ENCODE results near the gene MYH6. TPM values are rescaled to one million over a fixed set of nuclear protein-coding genes. Genes with fewer than 3 reads are reported as not detected.

The MYH6 gene
- total and polyA plus RNA-seq, 8 donors, result 0.03 to 1.5 (median 0.05) TPM; not detected in 3

GRCh38 chr14:23434488-23435222, 26.6 kb upstream of the MYH6 start:
- ATAC-seq (no peak), DNase-seq (peak in 1 of 4 donors; percentile 13)
- Histone ChIP-seq H3K27me3 (no peaks in the 10 kb centered on the region), H3K4me1 (no peaks in the 10 kb centered on the region), H3K27ac (no peak overlapping the region), H3K9me3 (no peaks in the 10 kb centered on the region), H3K36me3 (no peaks in the 10 kb centered on the region), H3K4me3 (no peak overlapping the region)
- no peak for TF ChIP-seq CTCF (IDR thresholded peaks at IDR 0.05)
- intact Hi-C loops (cut with DNase I), result no loop called here

GRCh38 chr14:23433457-23433856, 25.4 kb upstream of the MYH6 start:
- Histone ChIP-seq H3K9me3 (no peaks in the 10 kb centered on the region), H3K27ac (no peak overlapping the region), H3K4me3 (no peak overlapping the region), H3K27me3 (peaks cover 0 to 11% of the 10 kb centered on the region in 2 donors), H3K36me3 (no peaks in the 10 kb centered on the region), H3K4me1 (no peaks in the 10 kb centered on the region)
- TF ChIP-seq CTCF (IDR thresholded peaks at IDR 0.05), result no peak
- intact Hi-C loops (cut with DNase I), result no loop called here
- DNase-seq (peak in 1 of 4 donors; percentile 7), ATAC-seq (no peak)

DNA sequence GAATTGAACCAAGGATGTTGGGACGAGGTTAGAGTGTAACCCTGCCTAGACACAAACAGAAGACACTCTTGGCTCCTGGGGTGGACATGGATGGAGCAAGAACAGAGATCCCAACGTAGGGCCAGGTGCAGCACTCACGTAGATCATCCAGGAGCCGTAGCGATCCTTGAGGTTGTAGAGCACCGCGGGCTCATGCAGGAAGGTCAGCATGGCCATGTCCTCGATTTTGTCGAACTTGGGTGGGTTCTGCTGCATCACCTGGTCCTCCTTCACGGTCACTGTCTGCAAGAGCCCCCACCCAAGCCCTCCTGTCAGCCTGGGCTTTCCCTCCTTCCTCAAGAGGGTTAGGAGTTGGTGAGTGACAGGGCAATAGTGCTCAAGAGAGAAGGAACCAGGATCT, 24.9 kb upstream of the MYH6 start:
- H3K9me3 ChIP-seq, result no peaks in the 10 kb centered on the region

DNA sequence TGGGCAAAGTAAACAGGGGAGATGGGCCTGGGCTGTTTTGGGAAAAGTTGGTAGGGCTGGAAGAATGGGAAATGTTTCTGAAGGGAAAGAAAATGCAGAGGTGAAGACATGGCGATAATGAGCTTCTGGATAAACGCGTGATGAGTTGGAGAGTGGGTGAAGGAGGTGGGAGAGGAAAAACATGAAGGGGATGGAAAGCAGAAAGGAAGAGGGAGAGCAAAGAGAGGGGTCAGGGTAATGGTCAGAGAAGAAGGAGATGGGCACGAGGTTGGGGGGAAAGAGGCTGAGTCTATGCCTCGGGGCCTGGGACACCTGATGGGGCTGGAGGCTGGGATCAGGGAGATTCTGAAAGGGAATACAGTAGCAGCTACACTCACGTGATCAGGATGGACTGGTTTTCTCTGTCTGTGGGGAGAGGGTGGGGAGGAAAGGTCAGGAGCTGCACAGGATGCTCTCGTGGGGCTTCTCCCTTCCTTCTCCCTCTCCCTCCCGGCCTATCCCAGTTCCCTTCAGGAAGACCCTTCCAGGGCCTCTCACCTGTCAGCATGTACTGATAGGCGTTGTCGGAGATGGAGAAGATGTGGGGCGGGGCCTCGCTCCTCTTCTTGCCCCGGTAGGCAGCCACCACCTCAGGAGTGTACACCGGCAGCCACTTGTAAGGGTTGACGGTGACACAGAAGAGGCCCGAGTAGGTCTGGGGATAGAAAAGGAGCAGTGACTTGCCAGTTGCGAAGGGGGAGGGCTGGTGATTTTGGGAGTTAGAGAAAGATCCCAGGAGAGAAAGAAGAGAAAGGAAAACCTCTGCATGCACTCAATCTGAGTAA, 24.2 kb upstream of the MYH6 start:
- intact Hi-C loops (cut with DNase I), result no loop called here
- Histone ChIP-seq H3K4me3 (no peak overlapping the region), H3K27ac (no peak overlapping the region)

More for the DNA sequence above, 24.9 kb upstream of the MYH6 start:
- Histone ChIP-seq H3K4me1 (no peaks in the 10 kb centered on the region), H3K4me3 (no peak overlapping the region), H3K36me3 (no peaks in the 10 kb centered on the region), H3K27me3 (peaks cover 0 to 11% of the 10 kb centered on the region in 2 donors), H3K27ac (no peak overlapping the region)
- peak in 1 of 4 donors; percentile 3 for DNase-seq
- ATAC-seq, result no peak
- intact Hi-C loops (cut with DNase I), result no loop called here
- no peak for TF ChIP-seq CTCF (IDR thresholded peaks at IDR 0.05)

More for the DNA sequence above, 24.2 kb upstream of the MYH6 start:
- no peaks in the 10 kb centered on the region for H3K9me3 ChIP-seq
- ATAC-seq (no peak), DNase-seq (peak in 1 of 4 donors; percentile 10)
- H3K36me3 ChIP-seq, result no peaks in the 10 kb centered on the region
- TF ChIP-seq CTCF (IDR thresholded peaks at IDR 0.05), result no peak
- H3K4me1 ChIP-seq, result no peaks in the 10 kb centered on the region
- H3K27me3 ChIP-seq, result peaks cover 0 to 11% of the 10 kb centered on the region in 2 donors
